ENCODE measurements around the gene CLDN5. TPM values are rescaled to one million over a fixed set of nuclear protein-coding genes. Genes with fewer than 3 reads are reported as not detected.

Gene CLDN5
- total and polyA plus RNA-seq, 12 donors = 19.8 to 102 (median 40.7) TPM

- ATAC-seq (no peak), DNase-seq (no peak)
- no peak overlapping the region for H3K27ac ChIP-seq
- H3K36me3 ChIP-seq = no peaks in the 10 kb centered on the region
- TF ChIP-seq, protein P1, sequence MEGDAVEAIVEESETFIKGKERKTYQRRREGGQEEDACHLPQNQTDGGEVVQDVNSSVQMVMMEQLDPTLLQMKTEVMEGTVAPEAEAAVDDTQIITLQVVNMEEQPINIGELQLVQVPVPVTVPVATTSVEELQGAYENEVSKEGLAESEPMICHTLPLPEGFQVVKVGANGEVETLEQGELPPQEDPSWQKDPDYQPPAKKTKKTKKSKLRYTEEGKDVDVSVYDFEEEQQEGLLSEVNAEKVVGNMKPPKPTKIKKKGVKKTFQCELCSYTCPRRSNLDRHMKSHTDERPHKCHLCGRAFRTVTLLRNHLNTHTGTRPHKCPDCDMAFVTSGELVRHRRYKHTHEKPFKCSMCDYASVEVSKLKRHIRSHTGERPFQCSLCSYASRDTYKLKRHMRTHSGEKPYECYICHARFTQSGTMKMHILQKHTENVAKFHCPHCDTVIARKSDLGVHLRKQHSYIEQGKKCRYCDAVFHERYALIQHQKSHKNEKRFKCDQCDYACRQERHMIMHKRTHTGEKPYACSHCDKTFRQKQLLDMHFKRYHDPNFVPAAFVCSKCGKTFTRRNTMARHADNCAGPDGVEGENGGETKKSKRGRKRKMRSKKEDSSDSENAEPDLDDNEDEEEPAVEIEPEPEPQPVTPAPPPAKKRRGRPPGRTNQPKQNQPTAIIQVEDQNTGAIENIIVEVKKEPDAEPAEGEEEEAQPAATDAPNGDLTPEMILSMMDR (IDR thresholded peaks at IDR 0.05) = no peak
- no peaks in the 10 kb centered on the region for H3K27me3 ChIP-seq
- H3K9me3 ChIP-seq = peaks cover 0 to 15% (median 0%) of the 10 kb centered on the region in 11 donors
- intact Hi-C loops (cut with DNase I) = no loop called here
- no peak overlapping the region for H3K4me3 ChIP-seq
- no peaks in the 10 kb centered on the region for H3K4me1 ChIP-seq
- 92 to 93% methylated on average over 10 of the region's 10 CpGs for WGBS, 2 donors
Observed at GRCh38 chr22:19556963-19557545, 32.8 kb upstream of the CLDN5 start.

DNA sequence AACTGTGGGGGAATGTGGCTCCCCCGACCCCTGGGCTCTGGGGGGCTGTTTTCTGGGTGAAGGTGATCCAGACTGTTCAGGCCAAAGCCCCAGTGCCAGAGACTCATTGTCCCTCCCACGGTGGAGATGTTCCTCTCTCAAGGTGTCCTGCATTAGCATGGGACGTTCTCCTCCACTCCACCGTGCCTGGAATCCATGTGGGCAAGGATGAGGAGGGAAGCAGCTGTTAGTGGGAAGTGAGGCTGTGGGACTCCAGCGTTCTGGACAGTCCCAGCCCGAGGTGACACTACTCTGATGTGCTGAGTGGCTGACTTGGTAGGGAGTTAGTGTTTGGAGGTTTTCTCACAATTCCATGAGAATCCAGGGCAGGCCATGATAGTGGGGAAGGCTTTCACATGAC is 31.4 kb upstream of the CLDN5 start:
- TF ChIP-seq, protein P1 (IDR thresholded peaks at IDR 0.05) = no peak
- no peak overlapping the region for H3K4me3 ChIP-seq
- DNase-seq (no peak), ATAC-seq (no peak)
- H3K27me3 ChIP-seq = no peaks in the 10 kb centered on the region
- peaks cover 0 to 15% (median 0%) of the 10 kb centered on the region in 11 donors for H3K9me3 ChIP-seq
- WGBS, 2 donors = 81 to 87% methylated on average over 6 of the region's 6 CpGs
- H3K27ac ChIP-seq = no peak overlapping the region
- H3K4me1 ChIP-seq = no peaks in the 10 kb centered on the region
- intact Hi-C loops (cut with DNase I) = no loop called here
- H3K36me3 ChIP-seq = no peaks in the 10 kb centered on the region

DNA sequence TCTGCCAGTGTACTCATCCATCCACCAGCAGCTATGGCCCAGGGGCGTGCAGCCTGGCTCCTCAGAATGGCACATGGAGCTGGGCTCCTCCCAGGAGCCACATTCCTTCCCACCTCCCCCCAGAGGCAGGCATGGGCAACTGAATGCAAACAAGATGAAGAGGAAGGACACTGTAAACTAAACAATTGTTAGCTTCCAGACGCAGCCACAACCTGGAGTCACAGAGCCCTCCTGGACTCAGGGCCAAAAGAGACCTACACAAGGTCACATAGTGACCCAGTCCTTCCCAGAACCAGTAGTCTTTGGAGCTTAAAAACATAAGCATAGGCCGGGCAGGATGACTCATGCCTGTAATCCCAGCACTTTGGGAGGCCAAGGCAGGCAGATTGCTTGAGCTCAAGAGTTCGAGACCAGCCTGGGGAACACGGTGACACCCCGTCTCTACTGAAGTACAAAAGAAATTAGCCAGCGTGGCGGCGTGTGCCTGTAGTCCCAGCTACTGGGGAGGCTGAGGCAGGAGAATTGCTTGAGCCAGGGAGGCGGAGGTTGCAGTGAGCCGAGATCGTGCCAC is 30.7 kb upstream of the CLDN5 start:
- Histone ChIP-seq H3K27me3 (no peaks in the 10 kb centered on the region), H3K9me3 (peaks cover 0 to 15% (median 0%) of the 10 kb centered on the region in 11 donors), H3K4me3 (no peak overlapping the region), H3K27ac (no peak overlapping the region), H3K4me1 (no peaks in the 10 kb centered on the region), H3K36me3 (no peaks in the 10 kb centered on the region)
- ATAC-seq (peak in 1 of 8 donors; percentile 47), DNase-seq (no peak)
- TF ChIP-seq, protein P1 (IDR thresholded peaks at IDR 0.05) = no peak
- 84 to 90% methylated on average over 12 of the region's 12 CpGs for WGBS, 2 donors
- intact Hi-C loops (cut with DNase I) = no loop called here

GRCh38 chr22:19553201-19553600 is 29.0 kb upstream of the CLDN5 start:
- Histone ChIP-seq H3K9me3 (peaks cover 0 to 15% (median 0%) of the 10 kb centered on the region in 11 donors), H3K36me3 (no peaks in the 10 kb centered on the region), H3K4me1 (no peaks in the 10 kb centered on the region), H3K4me3 (no peak overlapping the region), H3K27ac (no peak overlapping the region), H3K27me3 (no peaks in the 10 kb centered on the region)
- TF ChIP-seq, protein P1 (IDR thresholded peaks at IDR 0.05) = no peak
- intact Hi-C loops (cut with DNase I) = no loop called here
- ATAC-seq = no peak
- DNase-seq = no peak
- WGBS, 2 donors = 89 to 93% methylated on average over 2 of the region's 2 CpGs
